SIG-M5 treated with dmso at 0.1 percent for 504 hours (cell line): ENCODE results near the gene PSAPL1.
"Not testable (repeated sequence)": the region's sequence is repeated elsewhere in the genome, so short reads cannot be mapped to it uniquely, and the experiment has no call there.

Experiments
- DNase-seq: peaks from one replicate; lab custom pipeline; 2025; ENCODE audit not compliant: unreplicated experiment; lab: John Stamatoyannopoulos, UW

Gene PSAPL1

GRCh38 chr4:7459471-7459870 lies 24.7 kb upstream of the PSAPL1 start:
- DNase-seq, result no peak

DNA sequence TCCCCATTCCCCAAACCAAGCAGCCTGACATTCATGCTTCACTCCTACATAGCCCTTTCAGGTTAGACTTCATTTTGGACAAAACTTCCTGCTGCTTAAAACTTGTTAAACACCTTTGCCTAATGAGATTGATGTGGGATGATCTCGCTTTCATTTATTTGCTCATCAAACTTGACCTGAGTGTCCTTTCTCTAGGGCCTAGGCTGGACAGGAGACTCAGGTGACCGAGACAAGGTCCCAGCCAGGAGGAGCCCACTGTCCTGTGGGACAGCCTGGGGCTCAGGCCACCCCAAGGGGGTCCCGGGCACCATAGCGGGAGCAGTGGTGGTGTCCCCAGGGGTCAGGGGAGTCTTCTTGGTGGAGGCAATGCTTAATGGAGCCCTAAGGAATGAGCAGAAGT lies 23.7 kb upstream of the PSAPL1 start:
- DNase-seq, result no peak

GRCh38 chr4:7458066-7458425 lies 23.3 kb upstream of the PSAPL1 start:
- no peak for DNase-seq

DNA sequence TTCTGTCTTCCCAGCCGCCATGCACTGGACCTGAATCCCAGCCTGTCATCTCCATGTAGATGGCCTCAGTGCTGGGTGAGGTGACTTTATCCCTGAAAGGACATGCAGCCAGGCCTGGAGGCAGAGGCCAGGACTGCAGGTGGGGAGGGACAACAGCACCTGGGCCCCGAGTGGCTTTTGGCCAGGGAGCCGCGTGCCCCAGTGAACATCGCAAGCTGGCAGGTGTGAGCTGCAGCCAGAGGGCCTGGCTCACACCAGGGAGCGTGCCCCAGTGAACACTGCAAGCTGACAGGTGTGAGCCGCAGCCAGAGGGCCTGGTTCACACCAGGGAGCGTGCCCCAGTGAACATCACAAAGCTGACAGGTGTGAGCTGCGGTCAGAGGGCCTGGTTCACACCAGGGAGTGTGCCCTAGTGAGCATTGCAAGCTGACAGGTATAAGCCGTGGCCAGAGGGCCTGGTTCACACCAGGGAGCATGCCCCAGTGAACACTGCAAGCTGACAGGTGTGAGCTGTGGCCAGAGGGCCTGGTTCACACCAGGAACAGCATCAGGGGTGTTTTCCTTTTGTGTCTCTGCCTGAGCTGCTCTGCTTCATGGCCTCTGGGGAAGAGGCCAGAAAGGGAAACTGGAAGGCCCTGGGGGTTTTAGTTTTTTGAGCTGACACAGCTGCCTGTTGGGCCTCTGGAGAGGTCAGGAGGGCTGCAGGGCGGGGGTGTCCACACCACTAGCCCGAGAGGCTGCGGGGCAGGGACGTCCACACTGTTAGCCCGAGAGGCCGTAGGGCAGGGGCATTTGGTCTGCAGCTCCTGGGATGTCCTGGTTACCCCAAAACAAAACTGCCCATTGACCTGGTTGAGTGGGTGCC lies 22.7 kb upstream of the PSAPL1 start:
- DNase-seq, result no peak

DNA sequence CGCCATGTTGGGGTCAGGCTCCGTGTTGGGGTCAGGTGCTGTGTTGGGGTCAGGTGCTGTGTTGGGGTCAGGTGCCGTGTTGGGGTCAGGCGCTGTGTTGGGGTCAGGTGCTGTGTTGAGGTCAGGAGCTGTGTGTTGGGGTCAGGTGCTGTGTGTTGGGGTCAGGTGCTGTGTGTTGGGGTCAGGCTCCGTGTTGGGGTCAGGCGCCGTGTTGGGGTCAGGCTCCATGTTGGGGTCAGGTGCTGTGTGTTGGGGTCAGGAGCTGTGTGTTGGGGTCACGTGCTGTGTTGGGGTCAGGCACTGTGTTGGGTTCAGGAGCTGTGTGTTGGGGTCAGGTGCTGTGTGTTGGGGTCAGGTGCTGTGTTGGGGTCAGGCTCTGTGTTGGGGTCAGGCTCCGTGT lies 18.1 kb upstream of the PSAPL1 start:
- not testable (repeated sequence) for DNase-seq

DNA sequence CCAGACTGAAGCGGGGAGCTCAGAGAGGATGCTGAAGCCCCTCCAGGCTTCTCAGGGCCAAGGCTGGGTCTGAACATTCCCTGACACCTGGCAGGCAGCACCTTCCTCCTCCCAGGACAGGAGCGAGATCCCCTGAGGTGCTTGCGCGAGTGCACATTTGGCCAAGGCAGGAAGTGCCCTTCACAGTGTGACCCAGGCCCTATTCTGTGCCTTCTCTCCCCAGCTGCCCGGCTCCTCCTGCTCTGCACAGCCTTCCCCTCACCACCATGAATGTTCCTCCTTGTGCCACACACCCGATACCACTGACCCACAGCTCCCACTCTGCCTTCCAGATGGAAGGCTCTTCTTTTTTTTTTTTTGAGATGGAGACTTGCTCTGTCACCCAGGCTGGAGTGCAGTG lies 17.1 kb upstream of the PSAPL1 start:
- DNase-seq, result no peak

GRCh38 chr4:7451434-7451789 lies 16.7 kb upstream of the PSAPL1 start:
- DNase-seq, result no peak

DNA sequence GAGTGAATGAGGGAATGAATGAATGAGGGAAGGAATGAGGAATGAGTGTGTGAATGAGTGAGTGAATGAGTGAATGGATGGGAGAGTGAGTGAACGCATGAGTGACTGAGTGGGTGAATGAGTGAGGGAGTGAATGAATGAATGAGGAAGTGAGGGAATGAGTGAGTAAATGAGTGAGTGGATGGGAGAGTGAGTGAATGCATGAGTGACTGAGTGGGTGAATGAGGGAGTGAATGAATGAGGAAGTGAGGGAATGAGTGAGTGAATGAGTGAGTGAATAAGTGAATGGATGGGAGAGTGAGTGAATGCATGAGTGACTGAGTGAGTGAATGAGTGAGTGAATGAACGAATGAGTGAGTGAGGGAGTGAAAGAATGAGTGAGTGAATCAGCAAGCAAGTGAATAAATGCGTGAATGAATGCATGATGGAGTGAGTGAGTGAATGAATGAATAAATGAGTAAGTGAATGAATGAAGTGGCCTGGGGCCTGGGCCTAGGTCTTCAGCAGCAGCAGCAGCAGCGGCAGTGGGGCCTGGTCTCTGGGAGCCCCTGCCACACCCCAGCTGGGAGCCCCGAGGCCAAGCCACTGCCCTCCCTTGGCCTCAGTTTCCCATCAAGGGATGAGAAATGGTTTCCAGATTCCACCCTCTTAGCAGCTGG lies 16.2 kb upstream of the PSAPL1 start:
- DNase-seq, result no peak

DNA sequence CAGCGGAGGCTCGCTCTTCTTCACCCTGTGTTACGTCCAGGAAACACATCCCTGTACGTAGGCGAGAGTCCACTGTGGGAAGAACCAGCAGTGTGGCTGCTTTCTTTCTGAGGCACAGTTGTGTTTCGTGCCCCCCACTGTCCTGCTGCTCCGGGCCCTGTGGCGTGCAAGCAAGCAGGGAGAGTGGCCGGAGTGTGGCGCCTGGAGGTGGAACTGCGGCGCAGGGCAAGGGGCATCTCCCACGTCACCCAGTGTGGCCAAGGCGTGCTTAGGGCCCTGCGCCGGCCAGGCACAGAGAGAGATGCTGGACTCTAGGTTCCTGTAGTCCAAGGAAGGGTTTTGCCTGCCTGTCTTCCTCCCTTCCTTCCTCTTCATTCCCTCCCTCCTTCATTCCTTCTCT lies 13.3 kb upstream of the PSAPL1 start:
- DNase-seq, result no peak

- DNase-seq, result no peak
Observed at GRCh38 chr4:7447236-7447635, 12.5 kb upstream of the PSAPL1 start.

DNA sequence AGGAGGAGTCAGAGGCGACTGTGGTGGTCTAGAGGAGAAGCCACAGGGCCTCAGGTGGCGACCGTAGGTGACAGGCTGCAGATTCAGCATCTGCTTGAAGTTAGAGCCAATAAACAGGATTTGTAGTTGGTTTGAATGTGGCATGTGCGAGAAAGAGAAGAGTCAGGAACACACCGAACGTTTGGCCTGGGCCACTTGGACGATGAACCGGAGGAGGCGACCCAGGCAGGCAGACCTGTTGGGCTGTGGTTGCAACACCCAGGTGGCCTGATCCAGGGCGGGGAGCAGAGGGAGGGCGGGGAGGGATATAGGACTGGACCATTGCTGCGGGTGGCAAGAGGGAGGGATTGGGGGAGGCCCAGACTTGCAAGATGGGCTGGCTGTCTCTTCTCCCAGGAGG lies 10.0 kb upstream of the PSAPL1 start:
- no peak for DNase-seq

GRCh38 chr4:7444314-7444713 lies 9.6 kb upstream of the PSAPL1 start:
- DNase-seq, result no peak

GRCh38 chr4:7442574-7443162 lies 7.9 kb upstream of the PSAPL1 start:
- DNase-seq, result no peak

DNA sequence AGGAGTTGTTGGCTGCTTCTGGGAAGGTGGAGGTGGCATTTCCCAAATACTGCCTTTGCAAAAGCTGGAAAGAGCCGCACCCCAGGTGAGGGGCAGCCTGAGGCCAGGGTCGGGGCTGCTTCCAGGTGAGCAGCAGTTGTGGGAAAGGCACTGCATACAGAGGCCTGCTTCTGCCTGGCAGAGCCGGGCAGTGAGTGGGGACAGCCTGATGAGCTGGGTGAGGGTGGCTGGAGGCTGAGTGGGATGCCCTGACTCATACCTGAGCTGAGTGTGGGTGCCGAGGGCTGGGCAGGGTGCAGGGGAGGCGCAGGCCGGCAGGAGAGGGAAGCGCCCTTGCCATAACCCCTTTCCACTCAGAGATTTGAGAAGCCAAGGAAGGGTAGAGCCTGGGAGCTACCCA lies 6.5 kb upstream of the PSAPL1 start:
- no peak for DNase-seq

- no peak for DNase-seq
Observed at GRCh38 chr4:7439699-7440098, 5.0 kb upstream of the PSAPL1 start.

GRCh38 chr4:7436256-7436655 lies 1.5 kb upstream of the PSAPL1 start:
- no peak for DNase-seq

DNA sequence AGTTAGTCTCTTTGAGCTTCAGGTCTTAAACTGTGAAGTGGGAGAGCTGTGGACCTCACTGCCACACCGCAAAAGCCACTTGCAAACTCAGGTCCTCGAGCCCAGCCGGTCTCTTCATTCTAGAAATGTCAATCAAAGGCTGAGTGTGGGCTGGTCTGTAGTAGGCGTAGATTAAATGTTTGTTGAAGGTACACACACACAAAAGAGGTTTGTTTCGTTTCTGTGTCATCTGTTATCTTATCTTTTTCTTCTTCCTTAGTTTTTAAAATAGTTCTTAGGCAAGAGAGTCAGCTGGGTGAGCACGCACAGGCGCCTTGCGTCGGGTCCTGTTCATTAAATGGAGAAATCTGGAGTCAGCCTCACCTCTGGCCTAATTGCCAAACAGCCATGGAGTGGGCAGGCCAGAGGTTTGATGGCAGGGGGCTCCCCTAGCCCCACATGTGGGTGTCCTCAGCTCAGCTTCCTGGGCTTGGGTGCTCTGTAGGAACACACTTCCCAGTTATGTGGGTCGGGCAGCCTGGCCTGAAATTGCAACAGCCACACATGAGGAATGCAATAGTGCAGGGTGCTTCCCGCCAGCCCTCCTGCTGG lies 836 bp upstream of the PSAPL1 start:
- DNase-seq, result no peak

DNA sequence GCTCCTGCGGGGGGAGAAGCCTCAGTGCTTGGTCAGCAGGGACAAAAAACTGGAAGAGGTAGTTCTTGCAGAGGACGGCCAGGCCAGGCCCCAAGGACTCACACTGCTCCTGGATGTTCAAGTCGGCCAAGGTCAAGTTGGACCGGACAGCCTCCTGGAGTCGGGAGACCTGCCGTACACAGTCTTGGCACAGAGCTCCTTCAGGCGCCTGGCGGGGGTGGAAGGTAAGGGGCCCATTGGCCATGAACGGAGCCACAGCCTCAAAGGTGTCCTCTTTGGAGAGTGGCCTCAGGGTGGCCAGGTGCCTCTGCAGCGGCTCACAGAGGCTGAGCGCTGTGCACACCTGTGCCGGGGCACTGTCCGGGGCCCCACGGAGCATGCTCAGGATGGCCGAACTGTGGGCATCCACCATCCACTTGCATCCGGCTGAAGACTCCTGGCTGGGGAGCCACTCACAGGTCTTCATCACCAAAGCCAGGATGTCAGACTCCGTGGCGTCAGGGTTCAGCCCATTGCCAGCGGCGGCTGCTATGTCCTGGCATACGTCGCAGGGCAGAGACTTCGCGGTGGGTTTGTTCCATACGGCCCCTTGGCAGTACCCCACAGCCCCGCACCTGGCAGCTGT lies 477 bp downstream of the PSAPL1 start:
- DNase-seq, result no peak

- DNase-seq, result no peak
Observed at GRCh38 chr4:7433376-7434140, 1.2 kb downstream of the PSAPL1 start.

GRCh38 chr4:7432531-7433375 lies 2.0 kb downstream of the PSAPL1 start:
- no peak for DNase-seq
